ENCODE results near the gene CAMSAP3.

The CAMSAP3 gene

GRCh38 chr19:7612282-7613274 is 16.9 kb downstream of the CAMSAP3 start:
- no peak for DNase-seq

DNA sequence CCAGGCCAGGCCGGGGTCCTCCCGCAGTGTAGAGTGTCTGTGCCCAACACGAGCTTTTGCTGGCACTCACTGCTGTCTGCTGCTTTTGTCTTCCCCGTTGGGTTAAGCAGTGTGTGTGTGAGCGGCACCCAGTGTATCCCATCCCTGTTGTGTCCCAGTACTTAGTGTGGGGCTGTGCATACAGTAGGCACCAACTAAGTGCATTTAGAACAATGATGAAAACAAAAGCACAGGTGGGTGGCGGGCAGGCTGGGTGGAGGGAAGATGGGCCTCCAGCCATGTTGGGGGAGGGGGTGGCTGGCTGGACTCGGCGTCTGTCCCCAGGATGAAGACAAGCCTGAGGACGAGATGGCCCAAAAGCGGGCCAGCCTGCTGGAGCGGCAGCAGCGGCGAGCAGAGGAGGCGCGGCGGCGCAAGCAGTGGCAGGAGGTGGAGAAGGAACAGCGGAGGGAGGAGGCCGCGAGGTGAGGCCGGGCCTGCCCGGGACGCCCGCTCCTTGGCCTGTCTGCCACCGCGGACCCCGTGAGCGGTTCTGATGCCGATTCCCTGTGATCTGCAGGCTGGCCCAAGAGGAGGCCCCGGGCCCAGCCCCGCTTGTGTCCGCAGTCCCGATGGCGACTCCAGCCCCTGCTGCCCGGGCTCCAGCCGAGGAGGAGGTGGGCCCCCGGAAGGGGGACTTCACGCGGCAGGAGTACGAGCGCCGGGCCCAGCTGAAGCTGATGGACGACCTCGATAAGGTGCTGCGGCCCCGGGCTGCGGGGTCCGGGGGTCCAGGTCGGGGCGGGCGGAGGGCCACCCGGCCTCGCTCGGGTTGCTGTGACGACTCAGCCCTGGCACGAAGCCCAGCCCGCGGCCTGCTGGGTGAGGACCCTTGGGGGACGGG is 19.4 kb downstream of the CAMSAP3 start:
- no peak for DNase-seq

- DNase-seq = no peak
Measured at GRCh38 chr19:7617172-7617571, 21.5 kb downstream of the CAMSAP3 start.

DNA sequence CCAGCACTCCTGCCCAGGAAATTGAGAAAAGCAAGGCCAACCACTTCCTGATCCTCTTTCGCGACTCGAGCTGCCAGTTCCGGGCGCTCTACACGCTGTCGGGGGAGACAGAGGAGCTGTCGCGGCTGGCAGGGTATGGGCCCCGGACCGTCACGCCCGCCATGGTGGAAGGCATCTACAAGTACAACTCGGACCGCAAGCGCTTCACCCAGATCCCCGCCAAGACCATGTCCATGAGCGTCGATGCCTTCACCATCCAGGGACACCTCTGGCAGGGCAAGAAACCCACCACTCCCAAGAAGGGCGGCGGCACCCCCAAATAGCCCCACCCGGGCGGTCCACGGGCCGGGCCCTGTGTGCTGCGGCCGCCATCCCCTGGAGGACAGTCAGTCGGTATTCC is 22.1 kb downstream of the CAMSAP3 start:
- no peak for DNase-seq

GRCh38 chr19:7618348-7618747 is 22.7 kb downstream of the CAMSAP3 start:
- no peak for DNase-seq

- DNase-seq = no peak
Measured at GRCh38 chr19:7618771-7619510, 23.3 kb downstream of the CAMSAP3 start.

GRCh38 chr19:7619671-7620441 is 24.2 kb downstream of the CAMSAP3 start:
- DNase-seq = no peak

DNA sequence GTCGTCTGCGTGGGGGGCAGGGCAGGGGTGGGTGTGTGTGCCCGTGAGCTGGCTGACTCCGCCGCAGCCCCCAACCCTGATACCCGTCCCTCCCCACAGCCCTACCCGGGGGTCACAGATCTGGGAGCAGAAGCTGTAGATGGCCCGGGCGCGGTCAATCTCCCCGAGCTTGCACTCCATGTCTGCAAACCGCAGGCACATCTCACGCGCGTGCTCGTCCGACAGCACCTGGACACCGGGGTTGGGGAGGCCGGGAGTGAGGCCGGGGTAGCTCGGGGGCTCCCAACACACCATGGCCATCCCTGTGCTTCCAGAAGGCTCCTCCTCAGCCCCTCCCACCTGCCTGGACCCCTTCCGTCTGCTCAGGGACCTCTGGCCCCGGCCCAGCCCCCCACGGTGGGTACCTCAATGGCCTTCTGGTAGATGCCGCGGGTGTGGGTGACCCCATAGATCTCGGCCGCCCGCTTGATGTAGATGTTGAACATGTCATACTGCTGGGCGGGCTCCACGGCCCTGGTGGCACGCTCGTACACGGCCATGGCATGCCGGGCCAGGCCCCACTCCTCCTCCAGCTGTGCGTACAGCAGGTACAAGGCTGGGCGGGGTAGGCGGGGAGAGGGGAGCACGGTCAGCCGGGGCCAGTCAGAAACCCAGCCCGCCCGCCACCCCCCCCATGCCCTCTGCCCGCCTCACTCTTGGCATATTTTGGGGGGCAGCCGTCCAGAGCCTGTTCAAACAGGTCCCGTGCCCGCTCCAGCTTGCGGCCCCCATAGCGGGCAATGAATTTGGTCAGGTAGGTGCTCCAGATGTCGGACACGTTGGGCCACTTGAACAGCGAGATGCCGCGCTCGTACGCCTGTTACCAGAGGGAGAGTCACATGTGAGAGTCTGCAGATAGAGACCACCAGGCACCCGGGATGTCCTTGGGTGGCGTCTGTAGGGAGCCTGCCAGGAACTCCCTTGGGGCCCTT is 25.1 kb downstream of the CAMSAP3 start:
- no peak for DNase-seq

DNA sequence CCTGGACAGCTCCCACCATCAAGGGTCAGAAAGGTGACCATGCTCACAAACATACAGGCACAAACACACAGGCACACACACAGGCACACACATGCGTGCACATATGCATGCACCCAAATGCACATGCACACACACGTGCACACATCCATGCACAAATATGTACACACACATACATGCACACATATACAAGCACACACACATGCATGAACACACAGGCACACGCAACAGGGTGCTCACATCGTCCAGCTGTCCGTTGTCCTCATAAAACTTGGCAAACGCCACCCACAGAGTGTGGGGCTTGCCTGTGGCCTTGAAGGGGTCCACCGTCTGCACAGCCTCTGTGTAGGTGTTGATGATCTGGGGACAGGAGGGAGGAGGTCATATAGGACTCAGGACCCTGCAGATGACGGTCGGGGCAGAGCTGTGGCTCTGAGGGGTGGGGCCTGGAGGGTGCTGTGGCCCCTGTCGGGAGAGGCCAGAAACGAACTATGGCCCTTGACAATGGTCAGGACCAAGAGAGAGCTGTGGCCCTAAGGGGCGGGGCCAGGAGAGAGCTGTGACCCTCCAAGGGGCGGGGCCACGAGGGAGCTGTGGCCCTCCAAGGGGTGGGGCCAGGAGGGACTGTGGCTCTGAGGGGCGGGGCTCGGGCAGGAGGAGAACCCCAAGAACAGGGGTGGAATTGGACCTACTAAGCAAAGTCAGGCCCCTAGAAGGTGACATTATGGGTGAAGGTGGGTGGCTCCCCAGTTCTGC is 27.4 kb downstream of the CAMSAP3 start:
- no peak for DNase-seq

DNA sequence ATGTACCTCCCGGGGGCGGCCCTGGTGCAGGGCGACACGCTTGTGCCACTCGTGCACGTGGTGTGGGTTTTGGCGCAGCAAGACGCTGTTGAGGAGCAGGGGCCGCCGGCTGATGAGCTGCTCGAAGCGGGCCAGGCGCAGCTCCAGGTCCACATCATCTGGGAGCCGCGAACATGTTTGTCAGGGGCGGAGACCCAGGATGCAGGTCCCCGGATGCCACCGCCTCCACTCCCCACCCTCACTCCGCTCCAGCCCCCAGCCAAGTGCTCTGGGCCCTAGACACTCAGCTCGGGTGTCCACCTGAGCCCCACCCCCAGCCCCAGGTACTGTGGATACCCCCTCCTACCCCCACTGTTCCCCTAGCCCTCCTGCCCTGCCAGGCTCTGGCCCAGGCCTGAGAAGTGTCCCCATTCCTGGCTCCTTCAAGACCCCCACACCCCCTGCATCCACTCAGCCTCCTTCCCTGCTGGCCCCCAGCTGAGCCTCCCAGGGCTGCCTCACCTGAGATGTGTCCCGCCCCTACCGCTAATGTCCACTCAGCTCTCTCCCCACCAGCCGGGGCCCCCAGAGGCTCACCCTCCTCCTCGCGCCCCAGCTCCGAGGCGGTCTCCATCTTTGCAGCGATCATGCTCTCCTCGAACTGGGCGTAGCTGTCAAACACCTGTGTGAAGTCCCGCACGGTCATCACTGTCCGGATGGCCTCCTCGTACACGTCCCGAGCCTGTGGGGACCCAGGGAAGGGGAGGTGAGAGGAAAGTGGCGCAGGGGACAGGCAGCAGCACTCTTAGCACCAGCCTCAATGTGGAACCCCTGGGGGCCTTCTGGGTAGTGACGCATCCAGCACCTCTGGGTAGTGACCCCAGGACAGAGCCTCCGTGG is 28.3 kb downstream of the CAMSAP3 start:
- DNase-seq = no peak

GRCh38 chr19:7624810-7625209 is 29.1 kb downstream of the CAMSAP3 start:
- DNase-seq = no peak

DNA sequence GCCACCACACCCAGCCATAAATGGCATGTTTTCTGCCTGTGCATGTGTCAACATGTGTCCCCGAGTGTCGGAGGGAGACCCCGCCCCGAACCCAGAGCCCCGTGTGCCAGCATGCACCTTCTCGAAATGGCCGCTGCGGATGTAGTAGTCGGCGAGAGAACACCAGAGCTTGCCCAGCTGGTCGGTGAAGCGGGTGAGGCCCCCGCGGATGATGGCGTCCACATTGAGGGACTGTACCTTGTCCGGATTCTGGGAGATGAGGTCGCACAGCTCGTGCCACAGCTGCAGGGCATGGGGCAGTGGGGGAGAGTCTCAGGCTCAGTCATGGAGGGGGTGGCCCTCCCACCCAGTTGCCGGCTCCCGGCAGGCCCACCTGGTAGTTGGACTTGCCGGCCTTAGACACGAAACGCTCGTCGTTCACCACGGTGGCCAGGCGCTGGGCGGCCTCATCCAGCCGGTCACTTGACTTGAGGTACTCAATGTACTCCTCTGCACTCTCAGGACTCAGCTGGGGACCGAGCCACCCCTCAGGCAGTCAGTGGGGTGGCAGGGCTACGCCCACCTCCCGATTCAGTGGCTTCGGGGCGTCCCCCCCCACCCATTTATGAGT is 30.2 kb downstream of the CAMSAP3 start:
- no peak for DNase-seq

- no peak for DNase-seq
Measured at GRCh38 chr19:7627166-7627565, 31.5 kb downstream of the CAMSAP3 start.

- DNase-seq = peak; percentile 4
Measured at GRCh38 chr19:7628589-7629311, 33.1 kb downstream of the CAMSAP3 start.

DNA sequence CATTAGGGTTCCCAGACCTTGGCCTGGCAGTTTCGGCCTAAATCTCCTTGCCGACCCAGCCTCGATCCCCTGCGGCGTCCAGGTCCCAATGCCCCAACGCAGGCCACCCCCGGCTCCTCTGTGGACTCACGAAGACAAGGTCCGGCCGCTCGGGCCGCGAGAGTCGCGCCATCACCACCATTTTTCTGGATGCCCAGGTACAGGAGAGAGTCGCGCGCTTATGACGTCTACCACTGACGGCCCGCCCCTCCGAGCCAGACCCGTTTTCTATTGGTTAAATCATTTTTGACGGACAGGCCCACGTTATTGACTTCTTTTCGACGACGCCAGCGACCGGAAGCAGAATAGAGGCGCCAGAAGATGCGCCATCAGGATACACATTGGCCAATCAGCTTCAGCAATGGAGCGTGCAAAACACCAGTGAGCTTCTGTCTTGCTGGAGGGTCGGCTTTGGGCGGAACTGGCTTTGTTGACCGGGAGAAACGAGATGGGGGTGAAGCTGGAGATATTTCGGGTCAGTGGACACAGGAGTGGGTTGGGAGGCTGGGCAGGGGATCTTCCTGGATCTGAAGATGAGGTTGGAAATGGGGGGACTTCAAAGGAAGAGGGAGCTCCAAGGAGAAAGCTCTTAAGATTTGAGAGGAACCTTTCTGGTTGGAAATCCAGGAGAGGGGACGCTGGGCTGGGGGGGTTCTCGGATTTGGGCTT is 33.8 kb downstream of the CAMSAP3 start, which contains the start of the genes PET100 and XAB2:
PET100 (plus strand) TSS at position 447 of the 708 bp plus-strand sequence; CDS start at position 488, 41 bp downstream.
XAB2 (minus strand) TSS at position 199 of the 708 bp plus-strand sequence; CDS start at position 181, 18 bp downstream.
- peak; percentile 99 for DNase-seq

DNA sequence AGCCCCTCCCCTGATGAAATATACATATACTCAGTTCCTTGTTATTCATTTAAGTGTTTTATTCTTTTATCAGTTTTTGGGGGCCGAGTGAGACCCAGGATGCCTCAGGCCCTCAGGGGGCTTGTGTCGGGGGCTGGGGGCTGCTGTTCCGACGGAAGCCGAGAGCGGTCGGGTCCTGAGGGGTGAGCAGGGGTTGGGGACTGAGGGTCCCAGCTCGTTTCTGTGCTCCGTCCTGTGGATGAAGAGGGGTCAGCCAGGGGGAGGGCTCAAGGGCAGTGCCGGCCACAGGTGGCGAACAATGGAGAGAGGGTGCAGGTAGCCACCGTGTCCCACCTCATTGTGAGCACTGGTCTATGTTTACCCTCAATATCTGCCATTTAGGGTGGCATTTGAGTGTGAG is 35.9 kb downstream of the CAMSAP3 start:
- no peak for DNase-seq
